T-cell (primary cell): ENCODE results near the gene TMC4. TPM values are rescaled to one million over a fixed set of nuclear protein-coding genes. Genes with fewer than 3 reads are reported as not detected.
"Not testable (repeated sequence)": the region's sequence is repeated elsewhere in the genome, so short reads cannot be mapped to it uniquely, and the experiment has no call there.

Source experiments
- ATAC-seq, 4 experiments: fragments of 200-7000 bp in 3 of 4; fragments of 150-1000 bp in 1 of 4; cut with Tn5 transposase; replicated peaks in 1 of 4; 1 replicate in 3 of 4; 2 replicates in 1 of 4; pipeline ENCODE4 v1.10.0; 2021; ENCODE audit warnings: moderate library complexity in 3 of 4, mild to moderate bottlenecking in 2 of 4, moderate number of reproducible peaks in 1 of 4
- CTCF ChIA-PET, 2 donors: fragments of 300-600 bp; sonication (Branson Sonifier 250); formaldehyde crosslinking; loops; one replicate each; lab custom pipeline; 2022; ENCODE audit warnings: antibody characterized with exemption in 2 of 2; lab: Charles Lee
- POLR2A ChIA-PET, 2 donors: fragments of 300-600 bp; sonication (Branson Sonifier 250); formaldehyde crosslinking; loops; one replicate each; lab custom pipeline; 2022; ENCODE audit warnings: antibody characterized with exemption in 2 of 2; lab: Charles Lee
- DNase-seq, 35 experiments: peaks; one replicate each; pipeline versions ENCODE4 v3.0.0 to v3.0.0-alpha.2; 2013 to 2023
- H3K27ac ChIP-seq: one replicate; pipeline ENCODE4 v1.5.1; 2013; ENCODE audit warnings: low read length
- H3K27me3 ChIP-seq, 2 experiments: replicated peaks in 1 of 2; 1 replicate in 1 of 2; 2 replicates in 1 of 2; pipeline versions ENCODE4 v1.6.1 to v1.7.0; 2013; ENCODE audit warnings: low read length in 1 of 2, mixed read lengths in 1 of 2; ENCODE audit not compliant: control insufficient read depth in 2 of 2, insufficient read depth in 2 of 2; ENCODE audit errors: extremely low read depth in 1 of 2
- H3K36me3 ChIP-seq, 2 donors: 1 replicate in 1 of 2; 2 replicates in 1 of 2; pipeline versions ENCODE4 v1.6.1 to v1.7.0; 2013; ENCODE audit warnings: low read length in 1 of 2; ENCODE audit not compliant: control insufficient read depth in 2 of 2, insufficient read depth in 1 of 2; ENCODE audit errors: extremely low read depth in 1 of 2
- H3K4me1 ChIP-seq, 2 experiments: 1 replicate in 1 of 2; 2 replicates in 1 of 2; pipeline versions ENCODE4 v1.6.1 to v1.7.0; 2013; ENCODE audit warnings: low read length in 2 of 2, mixed read lengths in 1 of 2; ENCODE audit not compliant: insufficient read depth in 2 of 2, control insufficient read depth in 1 of 2; ENCODE audit errors: extremely low read depth in 1 of 2
- H3K4me3 ChIP-seq, 2 donors: 1 replicate in 1 of 2; 2 replicates in 1 of 2; pipeline versions ENCODE4 v1.5.1 to v1.7.0; 2013; ENCODE audit warnings: mild to moderate bottlenecking in 2 of 2, low read length in 1 of 2, moderate library complexity in 1 of 2; ENCODE audit not compliant: control insufficient read depth in 1 of 2; ENCODE audit errors: extremely low read depth in 1 of 2
- H3K9me3 ChIP-seq: 2 replicates; pipeline ENCODE4 v1.7.0; 2013
- H3K27ac Mint-ChIP-seq, 2 donors: one replicate each; pipeline ENCODE4 v1.8.0; 2020 to 2021; ENCODE audit warnings: mild to moderate bottlenecking in 2 of 2, mixed read lengths in 2 of 2
- H3K27me3 Mint-ChIP-seq, 2 donors: one replicate each; pipeline ENCODE4 v1.8.0; 2021 to 2022; ENCODE audit warnings: mixed read lengths in 2 of 2
- H3K36me3 Mint-ChIP-seq: one replicate; pipeline ENCODE4 v1.8.0; 2021; ENCODE audit warnings: mixed read lengths
- H3K4me1 Mint-ChIP-seq, 3 donors: one replicate each; pipeline ENCODE4 v1.8.0; 2020 to 2022; ENCODE audit warnings: mixed read lengths in 3 of 3, mild to moderate bottlenecking in 1 of 3
- H3K4me3 Mint-ChIP-seq, 3 donors: one replicate each; pipeline ENCODE4 v1.8.0; 2020 to 2022; ENCODE audit warnings: mild to moderate bottlenecking in 3 of 3, mixed read lengths in 3 of 3, moderate library complexity in 3 of 3
- H3K9me3 Mint-ChIP-seq, 3 donors: one replicate each; pipeline ENCODE4 v1.8.0; 2020 to 2022; ENCODE audit warnings: mixed read lengths in 3 of 3
- WGBS: methylation state at CpG from one replicate; pipeline ENCODE4 v1.1.5; 2013; ENCODE audit warnings: missing lambda C conversion rate; ENCODE audit not compliant: insufficient coverage; 5-methylcytosine and 5-hydroxymethylcytosine counted together
- total RNA-seq, 35 experiments: library from RNA in 6 of 35; stranded (reverse) in 6 of 35; fragments of 120-200 nt in 1 of 35; gene quantifications; one replicate each; pipeline versions ENCODE4 v1.2.1 to v1.2.4 and lab custom pipeline; 2013 to 2026

TMC4 gene
- total RNA-seq, 5 donors from 2014 or later (not counting 1 experiment from before 2014, with no cell fraction given): 0.78 to 2.6 (median 1.4) TPM

DNA sequence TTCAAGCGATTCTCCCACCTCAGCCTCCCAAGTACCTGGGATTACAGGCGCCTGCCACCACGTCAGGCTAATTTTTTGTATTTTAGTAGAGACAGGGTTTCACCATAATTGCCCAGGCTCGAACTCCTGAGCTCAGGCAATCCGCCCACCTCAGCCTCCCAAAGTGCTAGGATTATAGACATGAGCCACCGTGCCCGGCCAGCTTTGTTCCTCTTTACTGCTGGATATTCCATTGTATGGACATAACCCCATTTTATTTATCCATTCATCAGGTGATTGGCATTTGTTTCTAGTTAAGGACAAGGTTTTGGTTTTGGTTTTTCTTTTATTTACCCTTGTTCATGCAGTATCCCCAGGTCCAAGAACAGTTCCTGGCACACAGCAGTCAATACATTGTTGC, 23.6 kb upstream of the TMC4 start:
- Mint-ChIP-seq H3K27me3 (no peaks in the 10 kb centered on the region), H3K27ac (no peak overlapping the region), H3K36me3 (peaks cover 19% of the 10 kb centered on the region), H3K9me3 (no peaks in the 10 kb centered on the region), H3K4me1 (peaks cover 30 to 39% (median 37%) of the 10 kb centered on the region in 3 donors), H3K4me3 (no peak overlapping the region)
- DNase-seq (no peak), ATAC-seq (no peak)
- H3K36me3 ChIP-seq: peaks cover 0 to 28% of the 10 kb centered on the region in 2 donors
- WGBS: 80% methylated on average over 1 of the region's 7 CpGs
- peaks cover 12 to 23% of the 10 kb centered on the region in 2 experiments for H3K4me1 ChIP-seq
- no peaks in the 10 kb centered on the region for H3K9me3 ChIP-seq
- CTCF ChIA-PET: no interaction called here
- no peak overlapping the region for H3K4me3 ChIP-seq
- POLR2A ChIA-PET: no interaction called here
- no peak overlapping the region for H3K27ac ChIP-seq
- H3K27me3 ChIP-seq: no peaks in the 10 kb centered on the region

DNA sequence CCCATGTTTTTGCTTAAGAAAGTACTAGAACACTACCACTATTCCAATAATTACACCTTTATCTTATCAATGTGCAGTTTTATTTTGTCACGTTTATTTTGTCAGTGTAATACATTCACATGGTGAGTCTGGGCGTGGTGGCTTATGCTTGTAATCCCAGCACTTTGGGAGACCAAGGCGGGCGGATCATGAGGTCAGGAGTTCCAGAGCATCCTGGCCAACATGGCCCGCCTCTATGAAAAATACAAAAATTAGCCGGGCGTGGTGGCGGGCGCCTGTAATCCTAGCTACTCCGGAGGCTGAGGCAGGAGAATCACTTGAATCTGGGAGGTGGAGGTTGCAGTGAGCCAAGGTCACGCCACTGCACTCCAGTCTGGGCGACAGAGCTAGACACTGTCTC, 21.5 kb upstream of the TMC4 start:
- CTCF ChIA-PET, H3K27ac Mint-ChIP-seq, H3K27ac ChIP-seq, H3K27me3 ChIP-seq, H3K27me3 Mint-ChIP-seq, H3K9me3 ChIP-seq, H3K9me3 Mint-ChIP-seq, H3K4me3 Mint-ChIP-seq, H3K4me3 ChIP-seq, ATAC-seq, DNase-seq: not testable (repeated sequence)
- 100% methylated on average over 5 of the region's 12 CpGs for WGBS
- Mint-ChIP-seq H3K4me1 (peaks cover 23 to 33% (median 26%) of the 10 kb centered on the region in 3 donors), H3K36me3 (peaks cover 13% of the 10 kb centered on the region)
- Histone ChIP-seq H3K36me3 (peaks cover 0 to 28% of the 10 kb centered on the region in 2 donors), H3K4me1 (peaks cover 5 to 16% of the 10 kb centered on the region in 2 experiments)
- POLR2A ChIA-PET: interaction anchor here in 1 of 2 donors (0.6 kb wide), 1 partner anchor 89 kb away, joined by 11 read pairs; no protein-coding TSS in a partner anchor

DNA sequence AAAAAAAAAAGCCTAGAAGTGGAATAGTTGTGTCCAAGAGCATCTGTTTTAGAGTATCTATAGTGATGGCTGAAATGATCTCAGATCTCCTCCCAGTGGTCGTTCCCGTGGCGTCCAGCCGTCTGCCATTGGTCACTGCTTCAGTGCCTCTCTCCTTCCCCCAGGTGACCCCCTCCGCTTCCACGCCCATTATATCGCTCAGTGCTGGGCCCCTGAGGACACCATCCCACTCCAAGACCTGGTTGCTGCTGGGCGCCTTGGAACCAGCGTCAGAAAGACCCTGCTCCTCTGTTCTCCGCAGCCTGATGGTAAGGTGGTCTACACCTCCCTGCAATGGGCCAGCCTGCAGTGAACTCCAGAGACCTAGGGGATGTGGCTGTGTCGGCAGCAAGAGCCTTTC, 20.1 kb upstream of the TMC4 start:
- peaks cover 0 to 28% of the 10 kb centered on the region in 2 donors for H3K36me3 ChIP-seq
- H3K9me3 ChIP-seq: no peaks in the 10 kb centered on the region
- peaks cover 12 to 26% of the 10 kb centered on the region in 2 experiments for H3K4me1 ChIP-seq
- no peak for DNase-seq
- peak overlapping the region; percentile 54 to 92 (median 59) for H3K4me3 Mint-ChIP-seq
- no peaks in the 10 kb centered on the region for H3K27me3 ChIP-seq
- CTCF ChIA-PET: no interaction called here
- peak overlapping the region; percentile 34 to 49 for H3K27ac Mint-ChIP-seq
- H3K9me3 Mint-ChIP-seq: no peaks in the 10 kb centered on the region
- WGBS: 98% methylated on average over 10 of the region's 11 CpGs
- H3K27ac ChIP-seq: no peak overlapping the region
- peaks cover 30 to 39% (median 31%) of the 10 kb centered on the region in 3 donors for H3K4me1 Mint-ChIP-seq
- POLR2A ChIA-PET: no interaction called here
- no peak overlapping the region for H3K4me3 ChIP-seq
- no peak for ATAC-seq
- peaks cover 13% of the 10 kb centered on the region for H3K36me3 Mint-ChIP-seq
- H3K27me3 Mint-ChIP-seq: no peaks in the 10 kb centered on the region

DNA sequence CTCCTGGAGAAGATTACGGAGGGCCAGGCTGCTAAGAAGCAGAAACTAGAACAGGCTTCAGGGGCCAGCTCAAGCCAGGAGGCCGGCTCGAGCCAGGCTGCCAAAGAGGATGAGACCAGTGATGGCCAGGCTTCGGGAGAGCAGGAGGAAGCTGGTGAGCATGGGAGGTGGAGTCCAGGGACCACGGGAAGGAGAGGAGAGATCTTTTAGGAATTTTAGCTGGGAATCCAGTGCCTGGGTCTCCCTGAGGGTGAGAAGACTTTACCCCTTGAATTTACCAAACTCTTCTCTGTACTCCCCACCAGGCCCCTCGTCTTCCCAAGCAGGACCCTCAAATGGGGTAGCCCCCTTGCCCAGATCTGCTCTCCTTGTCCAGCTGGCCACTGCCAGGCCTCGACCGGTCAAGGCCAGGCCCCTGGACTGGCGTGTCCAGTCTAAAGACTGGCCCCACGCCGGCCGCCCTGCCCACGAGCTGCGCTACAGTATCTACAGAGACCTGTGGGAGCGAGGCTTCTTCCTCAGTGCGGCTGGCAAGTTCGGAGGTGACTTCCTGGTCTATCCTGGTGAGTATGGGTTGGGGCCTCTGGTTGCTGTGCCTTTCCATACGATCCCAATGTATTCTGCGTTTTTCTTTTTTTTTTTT, 19.0 kb upstream of the TMC4 start:
- H3K4me3 ChIP-seq: peak overlapping the region; percentile 79 to 84
- Mint-ChIP-seq H3K27me3 (no peaks in the 10 kb centered on the region), H3K9me3 (no peaks in the 10 kb centered on the region), H3K4me1 (peaks cover 40 to 50% (median 41%) of the 10 kb centered on the region in 3 donors), H3K4me3 (peak overlapping the region; percentile 87 to 92 (median 92)), H3K36me3 (peaks cover 13% of the 10 kb centered on the region), H3K27ac (peak overlapping the region; percentile 85 to 89)
- no peak for ATAC-seq
- WGBS: 70% methylated on average over 11 of the region's 19 CpGs
- CTCF ChIA-PET: interaction anchor here (0.6 to 3.2 kb wide), 4 partner anchors 9 to 55 kb away, joined by 4 to 26 read pairs (median 8); partner anchors contain the start of genes CNOT3 (in 1 of the 2), LENG1 (in 1 of the 2) and RPS9 (in 1 of the 2)
- POLR2A ChIA-PET: interaction anchor here in 1 of 2 donors (2.1 kb wide), 1 partner anchor 55 kb away, joined by 7 read pairs; the partner anchor contains the start of gene CNOT3
- peak overlapping the region; percentile 70 for H3K27ac ChIP-seq
- DNase-seq: no peak
- H3K27me3 ChIP-seq: no peaks in the 10 kb centered on the region
- peaks cover 2 to 28% of the 10 kb centered on the region in 2 donors for H3K36me3 ChIP-seq
- H3K4me1 ChIP-seq: peaks cover 17 to 27% of the 10 kb centered on the region in 2 experiments
- no peaks in the 10 kb centered on the region for H3K9me3 ChIP-seq

- Mint-ChIP-seq H3K27me3 (no peaks in the 10 kb centered on the region), H3K36me3 (peaks cover 13% of the 10 kb centered on the region), H3K4me1 (peaks cover 42 to 52% (median 43%) of the 10 kb centered on the region in 3 donors), H3K27ac (peak within 1 kb of the TSS; percentile 99 to 100), H3K4me3 (peak within 1 kb of the TSS; percentile 87 to 92 (median 92)), H3K9me3 (no peaks in the 10 kb centered on the region)
- H3K27me3 ChIP-seq: no peaks in the 10 kb centered on the region
- WGBS: 2% methylated on average over 77 of the region's 77 CpGs
- H3K27ac ChIP-seq: peak within 1 kb of the TSS; percentile 100
- H3K36me3 ChIP-seq: peaks cover 2 to 35% of the 10 kb centered on the region in 2 donors
- POLR2A ChIA-PET: interaction anchor here in 1 of 2 donors (1.0 to 2.4 kb wide), 4 partner anchors 10 to 76 kb away, joined by 4 to 18 read pairs (median 6); partner anchors contain the start of genes CNOT3, RPS9 and TFPT
- ATAC-seq (peak; percentile 36 to 44 (median 38)), DNase-seq (peak in 20 of 35 experiments; percentile 75 to 94 (median 84))
- CTCF ChIA-PET: interaction anchor here (0.6 to 3.2 kb wide), 6 partner anchors 7 to 54 kb away, joined by 3 to 26 read pairs (median 5); partner anchors contain the start of genes CNOT3 (in 1 of the 2), LENG1 (in 1 of the 2) and RPS9 (in 1 of the 2)
- H3K9me3 ChIP-seq: no peaks in the 10 kb centered on the region
- H3K4me1 ChIP-seq: peaks cover 17 to 27% of the 10 kb centered on the region in 2 experiments
- H3K4me3 ChIP-seq: peak within 1 kb of the TSS; percentile 79 to 84
Measured at GRCh38 chr19:54191011-54191810, 18.3 kb upstream of the TMC4 start, which contains the start of gene TSEN34. TSS of gene TSEN34 (plus strand) at chr19:54191308. CDS start at chr19:54191365, 57 bp downstream.
